ENCODE measurements around the gene BCAN.

BCAN gene

DNA sequence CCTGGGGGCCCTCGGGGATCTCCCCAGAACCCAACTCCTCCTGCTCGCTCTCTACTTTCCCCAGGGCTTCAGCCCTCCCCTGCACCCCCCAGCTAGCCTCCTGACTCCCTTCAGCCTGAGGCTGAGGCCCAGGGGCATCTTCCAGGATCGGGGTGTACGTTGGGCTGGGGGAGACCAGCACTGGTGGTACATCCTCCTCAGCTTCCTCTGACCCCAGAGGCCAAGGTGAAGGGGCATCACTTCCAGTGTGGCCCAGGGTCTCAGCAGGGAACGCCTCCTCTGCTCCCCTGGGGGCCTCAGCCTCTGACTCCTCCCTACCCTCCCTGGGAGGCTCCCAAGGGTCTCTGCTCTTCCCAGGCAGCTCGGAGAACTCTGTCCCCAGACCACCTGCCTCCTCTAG, 28.4 kb downstream of the BCAN start:
- no peak for ATAC-seq
- no peak for DNase-seq
- Mint-ChIP-seq H3K9me3 (no peaks in the 10 kb centered on the region), H3K27ac (peak overlapping the region in 1 of 2 donors; percentile 19), H3K27me3 (peaks cover 53% of the 10 kb centered on the region), H3K4me1 (peaks cover 5% of the 10 kb centered on the region), H3K4me3 (no peak overlapping the region)

DNA sequence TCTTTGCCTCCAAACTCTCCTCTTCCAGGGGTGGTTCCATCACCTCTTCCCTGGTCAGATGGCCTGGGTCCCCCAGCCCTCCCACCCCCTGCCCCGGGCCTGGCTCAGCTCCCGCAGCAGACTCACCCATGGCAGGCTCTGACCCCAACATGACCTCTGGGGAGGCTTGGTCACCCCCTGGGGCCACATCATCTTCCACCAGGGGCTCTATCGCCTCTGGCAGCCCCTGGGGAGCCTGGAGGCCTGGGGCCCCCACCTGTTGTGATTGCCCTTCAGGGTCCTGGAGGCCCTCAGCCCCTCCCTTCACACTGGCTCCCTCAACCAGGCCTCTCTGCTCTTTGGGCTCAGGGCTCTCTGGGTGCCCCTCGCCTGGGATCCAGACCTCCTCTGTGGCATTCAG, 28.9 kb downstream of the BCAN start:
- no peak overlapping the region for H3K27ac Mint-ChIP-seq
- peaks cover 53% of the 10 kb centered on the region for H3K27me3 Mint-ChIP-seq
- ATAC-seq (no peak), DNase-seq (no peak)
- no peaks in the 10 kb centered on the region for H3K9me3 Mint-ChIP-seq
- H3K4me3 Mint-ChIP-seq, result no peak overlapping the region
- peaks cover under 1% of the 10 kb centered on the region for H3K4me1 Mint-ChIP-seq

- no peak overlapping the region for H3K4me3 Mint-ChIP-seq
- no peak for DNase-seq
- H3K4me1 Mint-ChIP-seq, result peaks cover under 1% of the 10 kb centered on the region
- peaks cover 58% of the 10 kb centered on the region for H3K27me3 Mint-ChIP-seq
- no peak for ATAC-seq
- no peak overlapping the region for H3K27ac Mint-ChIP-seq
- no peaks in the 10 kb centered on the region for H3K9me3 Mint-ChIP-seq
These were observed 29.9 kb downstream of the BCAN start for GRCh38 chr1:156671804-156672203.

DNA sequence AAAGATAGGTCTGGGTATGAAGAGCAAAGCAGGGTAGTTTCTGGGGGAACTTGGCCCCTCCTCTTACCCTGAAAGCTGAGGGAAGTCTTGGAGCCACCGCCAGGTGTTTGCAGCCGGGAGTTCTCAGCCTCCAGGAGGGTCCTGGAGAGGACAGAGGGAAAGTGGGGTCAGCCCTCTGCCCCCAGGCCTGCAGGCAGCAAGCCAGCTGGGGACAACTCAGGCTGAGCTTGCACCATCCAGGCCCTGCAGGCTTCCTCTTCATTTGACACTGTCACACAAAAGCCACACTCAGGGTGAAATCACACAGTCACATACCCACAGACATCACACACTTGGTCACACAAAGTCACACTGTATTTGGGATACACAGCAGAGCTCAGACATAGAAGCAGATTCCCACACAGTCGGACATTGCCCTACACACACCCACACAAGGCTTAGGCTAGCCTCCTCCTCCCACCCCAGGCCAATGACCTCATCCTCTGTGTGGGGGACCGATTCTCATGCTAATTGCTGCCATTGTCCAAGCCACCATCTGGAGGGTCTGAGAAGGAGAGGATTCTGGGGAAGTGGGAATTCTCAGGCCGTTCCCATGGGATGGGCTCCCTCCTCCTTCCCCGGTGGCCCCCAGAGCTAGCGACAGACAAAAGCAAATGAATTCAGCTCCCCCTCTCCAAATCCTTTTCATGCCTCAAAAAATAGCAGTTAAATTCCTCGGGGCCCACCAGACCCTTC, 31.6 kb downstream of the BCAN start:
- Mint-ChIP-seq H3K27me3 (peaks cover 76% of the 10 kb centered on the region), H3K9me3 (no peaks in the 10 kb centered on the region), H3K4me3 (no peak overlapping the region), H3K27ac (no peak overlapping the region), H3K4me1 (peaks cover 18% of the 10 kb centered on the region)
- DNase-seq (no peak), ATAC-seq (no peak)

DNA sequence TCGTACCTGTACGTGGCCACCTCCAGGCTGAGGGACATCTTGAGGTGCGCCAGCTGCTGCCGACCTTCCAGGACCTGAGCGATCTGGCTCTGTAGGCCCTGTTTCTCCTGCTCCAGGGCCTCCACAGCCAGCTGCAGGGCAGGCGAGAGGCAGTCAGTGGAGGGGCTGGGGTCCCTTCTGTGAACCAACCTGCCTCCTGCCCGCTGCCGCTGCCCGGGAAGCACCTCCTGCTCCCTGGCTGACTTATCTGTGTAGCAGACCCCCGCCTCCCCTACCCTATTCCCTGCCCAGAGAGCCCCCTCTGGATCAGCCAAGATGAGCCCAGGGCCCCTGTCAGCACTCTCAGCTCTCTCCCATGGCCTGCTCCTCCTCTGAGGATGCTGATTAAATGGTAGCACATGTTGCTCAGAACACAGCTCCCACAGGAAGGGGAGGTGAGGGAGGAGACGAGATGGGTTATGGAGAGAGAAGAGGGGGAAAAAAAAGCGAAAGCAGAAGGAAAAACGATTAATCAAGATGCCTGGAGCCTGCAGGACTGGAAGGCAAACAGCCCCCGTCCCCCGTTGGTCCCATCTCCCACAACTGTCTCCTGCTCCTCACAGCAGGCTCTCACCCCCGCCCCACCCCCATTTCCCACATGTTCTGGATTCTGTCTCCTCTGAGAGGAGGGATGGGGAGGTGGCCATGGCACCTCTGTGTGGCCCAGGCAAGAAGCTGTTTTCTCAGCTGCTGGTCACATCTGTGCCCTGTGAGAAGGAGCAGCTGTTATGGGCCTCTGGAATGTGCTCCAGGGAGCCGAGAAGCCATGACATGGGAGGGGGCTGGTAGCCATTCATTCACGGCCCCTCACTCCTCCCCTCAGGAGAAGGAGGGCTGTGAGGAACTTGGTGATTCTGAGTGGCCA, 33.5 kb downstream of the BCAN start:
- Mint-ChIP-seq H3K27me3 (peaks cover 94% of the 10 kb centered on the region), H3K27ac (peak overlapping the region in 1 of 2 donors; percentile 67), H3K9me3 (no peaks in the 10 kb centered on the region), H3K4me1 (peaks cover 18% of the 10 kb centered on the region), H3K4me3 (no peak overlapping the region)
- no peak for ATAC-seq
- DNase-seq, result no peak

DNA sequence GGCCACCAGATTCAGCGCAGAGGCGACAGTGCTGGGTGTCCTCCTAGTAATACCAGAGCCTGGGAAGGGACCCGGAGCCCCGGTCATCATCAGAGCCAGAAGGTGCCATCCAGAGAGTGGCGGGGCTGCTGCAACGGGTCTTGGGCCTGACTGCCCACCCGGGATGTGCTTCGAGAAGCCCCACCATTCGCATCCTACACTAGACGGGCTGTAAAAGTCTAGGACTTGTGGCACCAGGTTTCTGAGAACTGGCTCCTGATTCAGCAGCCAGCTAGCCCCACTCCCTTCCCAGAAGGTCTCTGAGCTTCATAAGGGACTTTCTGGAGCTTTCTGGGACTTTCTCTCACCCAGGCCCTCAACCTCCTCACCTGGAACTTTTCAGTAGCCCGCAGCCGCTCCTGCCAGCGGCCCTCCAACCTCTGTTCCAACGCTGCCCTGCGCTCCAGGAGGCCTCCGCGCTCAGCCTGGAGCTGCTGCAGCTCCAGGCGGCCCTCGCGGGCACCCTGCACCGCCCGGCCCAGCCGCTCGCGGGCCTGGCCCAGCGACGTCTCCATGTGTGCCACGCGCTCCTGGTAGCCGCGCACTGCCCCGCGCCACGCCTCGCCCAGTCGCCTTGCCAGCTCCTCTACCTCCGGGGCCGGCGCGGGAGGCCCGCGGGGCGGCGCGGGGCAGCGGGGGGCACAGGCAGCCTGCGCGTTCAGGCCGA, 34.4 kb downstream of the BCAN start:
- H3K4me3 Mint-ChIP-seq, result no peak overlapping the region
- H3K27ac Mint-ChIP-seq, result no peak overlapping the region
- ATAC-seq (no peak), DNase-seq (no peak)
- no peaks in the 10 kb centered on the region for H3K9me3 Mint-ChIP-seq
- H3K27me3 Mint-ChIP-seq, result peaks cover 97% of the 10 kb centered on the region
- peaks cover 18% of the 10 kb centered on the region for H3K4me1 Mint-ChIP-seq

DNA sequence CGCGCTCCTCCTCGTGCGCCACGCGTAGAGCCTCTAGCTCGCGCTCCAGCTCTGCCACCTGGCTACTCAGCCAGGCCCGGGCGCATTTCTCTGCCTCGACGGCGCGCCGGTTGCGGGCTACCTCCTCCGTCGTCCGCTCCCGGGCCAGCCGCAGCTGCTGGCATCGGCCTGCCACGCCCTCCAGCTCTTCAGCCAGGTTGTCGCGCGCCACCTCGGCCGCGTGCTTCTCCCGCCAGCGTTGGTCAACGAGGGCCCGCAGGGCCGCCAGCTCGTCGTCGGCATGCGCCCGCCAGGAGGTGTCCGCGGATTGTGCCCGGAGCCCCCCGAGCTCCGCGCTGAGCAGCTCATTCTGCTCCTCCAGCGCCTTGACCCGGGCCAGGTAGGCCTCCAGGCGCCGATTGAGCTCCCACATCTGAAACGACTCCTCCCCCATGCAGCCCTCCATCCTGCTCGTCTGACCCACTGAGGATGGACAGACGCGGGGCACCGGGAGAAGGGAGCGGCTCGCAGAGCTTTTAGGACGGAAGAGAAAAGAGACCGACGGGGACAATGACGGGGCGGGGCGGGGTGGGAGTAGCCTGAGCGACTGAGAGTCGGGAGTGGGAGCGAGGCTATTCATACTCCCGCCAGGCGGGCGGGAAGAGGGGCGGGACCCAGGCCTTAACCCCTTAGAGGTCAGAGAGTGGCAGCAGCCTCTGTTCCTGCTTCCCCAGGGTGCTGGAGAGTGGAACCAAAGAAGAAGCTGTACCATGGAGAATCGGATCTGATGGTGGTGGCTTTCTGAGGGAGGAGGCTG, 35.1 kb downstream of the BCAN start, which contains the start of gene NES:
Gene NES, minus strand, starts transcription at position 588 of the 796 bp plus-strand sequence. Its CDS starts 143 bp downstream, at position 445.
- Mint-ChIP-seq H3K4me1 (peaks cover 18% of the 10 kb centered on the region), H3K27me3 (peaks cover 97% of the 10 kb centered on the region), H3K27ac (peak within 1 kb of the TSS in 1 of 2 donors; percentile 68), H3K9me3 (no peaks in the 10 kb centered on the region), H3K4me3 (peak within 1 kb of the TSS; percentile 36 to 39)
- ATAC-seq (no peak), DNase-seq (no peak)

DNA sequence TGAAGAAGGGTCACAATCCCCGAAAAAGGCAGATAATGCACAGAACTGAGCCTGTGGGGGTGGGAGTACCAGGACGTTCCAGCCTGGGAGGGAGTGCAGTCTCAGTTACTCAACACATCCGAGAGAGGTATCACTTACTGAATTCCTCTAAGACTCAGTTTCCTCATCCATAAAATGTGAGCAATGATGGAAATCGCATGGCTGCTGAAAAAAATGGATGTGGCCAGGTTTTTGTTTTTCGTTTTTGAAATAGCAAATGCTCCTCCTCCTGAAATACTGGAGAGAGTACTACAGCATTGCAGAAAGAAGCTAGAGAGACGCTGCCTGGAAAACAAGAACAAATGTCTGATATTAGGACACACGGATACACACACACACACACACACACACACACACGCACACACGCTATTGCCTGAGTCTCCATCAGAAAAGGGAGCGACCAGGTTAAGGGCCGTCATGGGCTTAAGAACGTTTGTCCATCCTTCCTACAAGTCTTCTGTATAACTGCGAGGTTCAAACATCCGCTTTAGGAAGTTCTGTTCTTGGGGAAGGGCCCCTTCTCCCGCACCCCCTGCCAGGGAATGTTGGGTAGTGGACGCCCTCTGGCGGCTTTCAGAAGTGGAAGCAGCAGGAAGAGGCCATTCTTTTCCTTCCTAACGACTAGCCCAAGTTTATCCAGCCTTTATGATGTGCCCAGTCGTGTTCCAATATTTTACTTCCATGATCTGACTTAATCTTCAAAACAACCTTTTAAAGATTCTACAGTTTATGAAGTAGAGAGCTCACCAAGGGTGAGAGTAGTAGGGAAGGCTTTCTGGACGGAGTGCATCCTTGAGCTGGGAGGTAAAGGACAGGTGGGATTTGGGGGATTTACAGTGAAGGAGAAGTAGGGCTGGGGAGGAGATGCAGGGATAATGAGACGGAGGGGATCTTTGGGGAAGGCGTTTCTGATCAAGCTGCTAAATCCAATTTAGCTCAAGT, 36.0 kb downstream of the BCAN start:
- ATAC-seq (no peak), DNase-seq (no peak)
- H3K4me1 Mint-ChIP-seq, result peaks cover 18% of the 10 kb centered on the region
- H3K4me3 Mint-ChIP-seq, result peak overlapping the region in 1 of 2 donors; percentile 39
- H3K27me3 Mint-ChIP-seq, result peaks cover 92% of the 10 kb centered on the region
- no peak overlapping the region for H3K27ac Mint-ChIP-seq
- H3K9me3 Mint-ChIP-seq, result no peaks in the 10 kb centered on the region

GRCh38 chr1:156680056-156680455, 38.1 kb downstream of the BCAN start:
- ATAC-seq, result no peak
- peaks cover 38% of the 10 kb centered on the region for H3K4me1 Mint-ChIP-seq
- H3K27ac Mint-ChIP-seq, result no peak overlapping the region
- peaks cover 87% of the 10 kb centered on the region for H3K27me3 Mint-ChIP-seq
- no peak overlapping the region for H3K4me3 Mint-ChIP-seq
- no peaks in the 10 kb centered on the region for H3K9me3 Mint-ChIP-seq
- no peak for DNase-seq

- Mint-ChIP-seq H3K27me3 (peaks cover 74% of the 10 kb centered on the region), H3K4me1 (peaks cover 38% of the 10 kb centered on the region), H3K4me3 (no peak overlapping the region), H3K9me3 (no peaks in the 10 kb centered on the region), H3K27ac (no peak overlapping the region)
- ATAC-seq, result no peak
- DNase-seq, result no peak
These were observed 39.5 kb downstream of the BCAN start for GRCh38 chr1:156681196-156681960.

DNA sequence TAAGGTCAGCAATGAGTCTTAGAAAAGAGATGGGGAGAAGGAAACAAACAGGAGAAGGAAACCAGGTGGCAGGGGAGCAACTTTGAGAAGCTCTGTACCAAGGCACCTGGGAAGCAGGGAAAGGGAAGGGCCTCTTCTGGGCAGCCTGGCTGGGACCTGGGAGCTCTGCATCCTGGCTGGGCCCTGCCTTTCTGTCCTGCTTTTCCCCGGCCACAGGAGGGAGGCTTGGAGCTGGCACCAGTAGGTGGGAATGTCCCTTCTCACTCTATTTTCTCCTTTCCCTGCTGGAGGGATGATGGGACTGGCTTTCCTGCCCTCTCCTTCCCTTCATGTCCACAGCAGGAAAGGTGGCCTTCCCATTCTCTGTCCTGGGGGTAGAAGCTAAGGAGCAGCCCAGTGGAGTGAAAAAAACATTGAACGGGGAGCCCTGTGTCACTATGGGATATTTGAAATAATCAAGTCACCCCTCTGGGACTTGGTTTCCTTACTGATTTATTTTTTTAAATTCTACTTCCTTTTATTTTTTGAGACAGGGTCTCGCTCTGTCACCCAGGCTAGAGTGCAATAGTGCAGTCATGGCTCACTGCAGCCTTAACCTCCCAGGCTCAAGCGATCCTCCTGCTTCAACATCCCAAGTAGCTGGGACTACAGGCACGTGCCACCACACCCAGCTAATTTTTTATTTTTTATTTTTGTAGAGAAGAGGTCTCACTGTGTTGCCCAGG, 40.4 kb downstream of the BCAN start:
- ATAC-seq, result no peak

DNA sequence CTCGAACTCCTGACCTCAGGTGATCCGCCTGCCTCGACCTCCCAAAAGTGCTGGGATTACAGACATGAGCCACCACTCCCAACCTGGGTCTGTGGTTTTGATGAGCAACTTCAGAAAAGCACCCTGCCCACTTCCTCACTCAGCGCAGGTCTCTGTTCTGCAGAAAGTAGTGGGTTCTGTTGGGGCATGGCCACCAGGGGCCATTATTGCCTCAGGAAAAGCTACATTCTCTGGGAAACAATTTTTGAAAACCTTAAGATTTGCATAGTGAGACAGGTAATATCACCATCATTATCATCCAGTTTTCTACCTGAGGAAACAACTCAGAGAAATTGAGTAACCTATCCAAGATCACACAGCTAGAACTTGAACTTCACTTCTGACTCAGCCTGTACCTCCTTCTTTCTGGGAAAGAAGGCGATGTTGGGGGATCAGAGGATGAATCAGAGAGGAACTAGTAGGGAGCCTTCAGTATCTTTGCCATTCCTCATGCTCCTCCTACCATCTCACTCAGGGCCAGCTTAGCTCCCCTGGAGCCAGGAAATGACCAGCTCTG, 42.4 kb downstream of the BCAN start:
- no peak overlapping the region for H3K4me3 Mint-ChIP-seq
- H3K27me3 Mint-ChIP-seq, result peaks cover 58% of the 10 kb centered on the region
- no peak overlapping the region for H3K27ac Mint-ChIP-seq
- peak; percentile 89 for ATAC-seq
- DNase-seq, result peak in 1 of 2 donors; percentile 64
- H3K9me3 Mint-ChIP-seq, result no peaks in the 10 kb centered on the region
- peaks cover 24% of the 10 kb centered on the region for H3K4me1 Mint-ChIP-seq

More for the DNA sequence above, 40.4 kb downstream of the BCAN start:
- H3K9me3 Mint-ChIP-seq, result no peaks in the 10 kb centered on the region
- H3K27ac Mint-ChIP-seq, result peak overlapping the region; percentile 35 to 49
- DNase-seq, result no peak
- no peak overlapping the region for H3K4me3 Mint-ChIP-seq
- H3K27me3 Mint-ChIP-seq, result peaks cover 67% of the 10 kb centered on the region
- peaks cover 32% of the 10 kb centered on the region for H3K4me1 Mint-ChIP-seq
